Urothelium cell line (cell line): ENCODE measurements around the gene ANO4.
A peak's percentile ranks its signal among the peaks of the same experiment; 100 is the strongest.

ENCODE experiments used
- DNase-seq: peaks from one replicate; pipeline ENCODE4 v3.0.0; 2011; ENCODE audit warnings: low spot score, mixed read lengths
- FAIRE-seq: peaks from 2 replicates; lab custom pipeline; 2011; peaks lifted over from hg19 to GRCh38; lab: Jason Lieb, UNC

Gene ANO4

DNA sequence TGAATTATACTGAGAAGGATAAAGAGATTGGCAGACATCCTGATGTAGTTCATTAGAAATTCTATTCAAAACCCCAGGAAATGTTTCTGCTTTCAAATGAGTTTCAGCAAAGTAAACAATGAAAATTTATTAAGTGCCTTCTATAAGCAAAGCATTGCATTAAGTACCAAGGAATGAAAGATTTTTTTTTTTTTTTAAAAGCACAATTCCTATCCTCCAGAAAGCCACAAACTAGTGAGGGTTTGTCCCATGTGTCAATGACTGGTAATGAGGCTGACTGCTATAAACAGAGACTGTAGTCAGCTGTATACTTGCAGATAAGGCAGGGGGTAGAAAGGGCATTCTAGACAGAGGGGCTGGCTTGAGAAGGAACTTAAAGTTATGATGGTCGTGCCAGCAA, 6.7 kb downstream of the ANO4 start:
- no peak for DNase-seq
- no peak for FAIRE-seq

DNA sequence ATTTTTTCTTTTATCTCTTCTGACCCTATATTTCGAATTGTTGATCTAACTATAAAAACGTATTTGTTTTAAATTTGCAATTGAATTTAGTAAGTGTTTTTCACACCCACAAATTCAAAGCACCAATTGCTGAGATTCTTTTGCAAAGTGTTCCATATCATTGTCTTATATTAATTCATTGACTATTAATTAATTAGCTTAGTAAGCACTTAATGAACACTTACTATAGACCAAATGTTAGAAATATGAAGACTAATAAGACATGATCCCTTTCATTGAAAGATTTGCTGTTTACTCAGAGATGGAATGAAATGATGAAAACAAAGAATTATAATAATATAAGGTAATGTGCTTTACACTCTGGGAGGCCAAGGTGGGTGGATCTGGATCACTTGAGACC, 14.2 kb downstream of the ANO4 start:
- FAIRE-seq (no peak), DNase-seq (no peak)

DNA sequence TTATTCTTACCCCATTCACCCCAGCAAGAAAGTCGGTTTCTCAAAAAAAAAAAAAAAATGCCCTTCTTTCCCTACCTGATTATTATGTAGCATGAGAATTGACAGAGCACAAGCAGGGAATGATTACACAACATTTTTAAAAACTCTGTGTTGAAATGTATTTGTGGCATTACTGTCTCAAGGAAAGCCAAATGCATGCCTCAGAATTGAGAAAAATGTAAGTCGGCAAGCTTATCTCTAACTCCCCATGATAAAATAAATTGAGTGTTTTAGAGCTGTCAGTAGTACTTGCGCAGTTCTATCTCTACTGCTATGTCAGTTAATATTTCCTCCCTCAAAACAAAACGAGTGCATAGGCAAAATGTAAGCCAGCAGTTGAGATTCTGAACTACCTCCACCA, 25.7 kb downstream of the ANO4 start:
- DNase-seq (no peak), FAIRE-seq (no peak)

DNA sequence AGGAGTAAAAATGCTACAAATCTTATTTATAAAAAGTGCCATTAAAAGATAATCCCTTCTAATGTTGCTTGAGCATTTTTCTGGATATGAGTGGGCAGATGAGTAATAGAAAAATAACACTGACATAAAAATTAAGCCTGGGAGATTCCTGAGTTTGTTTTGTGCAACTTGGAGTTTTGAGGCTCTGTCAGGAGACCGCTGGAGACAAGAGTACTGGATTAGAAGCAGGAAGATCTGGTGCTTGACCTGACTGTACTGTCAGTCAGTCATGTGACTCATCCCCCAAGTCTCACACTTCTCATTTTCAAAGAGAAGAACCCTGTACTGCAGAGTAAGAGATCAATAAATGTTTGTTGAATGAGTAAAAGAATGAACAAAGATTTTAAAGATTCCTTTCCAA, 29.4 kb downstream of the ANO4 start:
- DNase-seq (no peak), FAIRE-seq (no peak)

DNA sequence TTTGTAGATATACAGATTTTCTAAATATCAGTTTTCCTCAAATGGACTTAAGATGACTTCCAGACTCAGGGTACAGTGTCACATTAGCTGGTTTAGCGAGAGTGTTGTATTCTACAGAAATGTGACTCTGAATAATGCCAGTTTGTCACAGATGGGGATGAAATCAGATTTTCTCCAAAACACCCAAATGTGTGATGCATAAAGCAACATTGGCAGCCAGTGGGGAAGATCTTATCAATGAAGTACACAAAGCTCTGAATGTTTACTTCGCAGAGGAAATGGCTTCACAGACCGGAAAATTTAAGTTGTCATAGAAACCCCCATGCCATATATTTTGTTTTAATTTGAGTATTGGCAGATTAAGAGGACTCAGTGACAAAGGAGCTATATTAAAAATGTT, 29.9 kb downstream of the ANO4 start:
- no peak for FAIRE-seq

DNA sequence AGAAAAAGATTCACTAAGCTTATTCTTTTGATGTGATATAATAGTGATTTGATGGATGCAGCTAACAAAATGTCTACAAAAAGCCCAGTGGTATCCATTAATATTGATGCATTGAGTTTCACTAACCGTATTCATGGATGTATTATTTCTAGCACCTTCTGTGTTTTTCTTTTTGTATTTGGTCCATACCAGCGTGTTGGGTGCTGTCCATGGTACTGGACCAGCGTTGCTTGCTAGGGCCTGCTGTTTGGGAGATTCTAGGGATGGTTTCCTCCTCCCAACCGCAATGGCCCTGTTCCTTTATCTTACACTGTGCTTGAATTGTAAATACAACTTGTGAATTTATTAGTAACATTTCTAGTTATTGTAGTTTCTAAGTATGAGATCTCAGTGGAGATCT, 31.7 kb downstream of the ANO4 start:
- no peak for FAIRE-seq

More for the DNA sequence above, 29.9 kb downstream of the ANO4 start:
- no peak for DNase-seq

DNA sequence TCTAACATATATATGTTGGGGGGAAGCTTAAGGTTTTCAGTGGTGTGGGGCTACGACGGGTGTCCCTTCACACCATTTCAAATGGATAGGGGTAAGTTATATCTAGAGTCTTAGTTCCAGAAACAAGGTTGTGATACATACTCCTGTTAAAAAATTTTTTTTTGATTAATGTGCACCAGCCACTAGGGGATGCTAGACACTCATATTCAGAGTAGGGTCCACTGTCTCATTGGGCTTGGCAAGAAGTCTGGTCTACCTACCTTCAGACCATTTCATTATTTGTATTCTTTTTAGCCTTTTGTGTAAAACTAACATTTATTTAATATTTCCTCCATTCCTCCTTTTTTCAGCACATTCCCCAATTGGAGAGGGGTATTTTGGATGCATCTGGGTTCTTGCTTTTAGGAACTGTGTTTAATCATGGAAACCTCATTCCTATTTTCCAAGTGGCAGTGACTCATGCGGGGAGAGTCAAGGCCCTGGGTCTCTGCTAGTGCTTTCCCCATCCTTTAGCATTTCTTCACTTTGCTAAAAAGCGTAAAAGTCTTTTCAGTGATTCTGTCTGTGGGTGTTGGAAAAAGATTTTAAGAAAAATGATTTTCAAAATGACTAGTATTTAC, 33.4 kb downstream of the ANO4 start:
- DNase-seq (peak; percentile 21), FAIRE-seq (no peak)

More for the DNA sequence above, 31.7 kb downstream of the ANO4 start:
- DNase-seq, result peak; percentile 30

DNA sequence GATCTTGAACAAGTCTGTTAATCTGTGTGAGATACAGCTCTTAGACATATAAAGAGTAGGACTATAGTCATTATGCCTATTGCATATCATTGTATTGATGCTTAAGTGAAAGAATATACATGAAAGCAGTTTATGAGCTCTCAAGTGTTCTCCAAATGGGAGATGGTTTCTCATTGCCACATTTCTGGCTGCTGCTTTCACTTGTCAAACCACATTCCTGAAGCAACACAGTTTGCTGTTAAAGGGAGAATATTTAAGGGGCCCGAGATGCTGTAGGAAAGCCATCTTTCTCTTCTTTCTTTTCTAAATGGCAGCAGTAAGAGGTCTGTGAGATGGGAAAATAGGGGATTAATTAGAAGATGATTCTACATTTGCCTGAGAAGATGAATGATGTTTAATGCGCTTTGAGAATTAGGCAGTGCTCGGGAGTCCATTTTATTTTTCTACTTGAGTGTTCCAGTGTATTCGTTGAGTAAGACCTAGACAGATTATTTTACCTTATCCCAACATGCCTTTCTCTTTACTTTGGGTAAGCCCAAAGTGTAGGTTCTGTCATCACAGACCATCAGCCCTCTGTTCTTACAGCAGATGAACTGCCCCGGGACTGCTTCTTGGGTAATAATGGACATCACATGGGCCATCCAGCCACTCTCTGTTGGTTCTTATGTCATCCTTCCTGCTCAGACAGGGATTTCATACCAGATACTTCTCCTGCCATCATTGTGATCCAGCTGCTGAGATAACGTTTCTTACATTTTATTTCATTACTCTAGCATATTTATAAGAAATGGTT, 35.6 kb downstream of the ANO4 start:
- FAIRE-seq, result no peak
- DNase-seq, result no peak

DNA sequence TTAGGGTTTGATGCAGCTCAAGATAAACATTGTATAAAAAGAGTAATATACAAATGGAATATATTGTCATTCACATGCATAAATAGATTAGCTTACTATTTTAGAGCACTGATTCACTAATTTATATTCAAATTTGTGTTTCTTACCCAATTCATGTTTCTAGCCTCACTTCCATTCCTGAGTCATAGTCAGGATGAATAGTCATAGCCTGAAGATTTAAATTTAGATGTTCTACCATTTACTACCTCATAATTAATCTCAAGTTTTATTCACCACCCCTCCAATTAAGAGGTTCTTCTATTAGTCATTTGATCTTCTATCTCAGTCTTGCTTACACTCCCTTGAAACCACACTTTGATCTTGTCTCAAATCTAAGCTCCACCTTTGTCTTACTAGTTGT, 38.7 kb downstream of the ANO4 start:
- FAIRE-seq (no peak), DNase-seq (no peak)

DNA sequence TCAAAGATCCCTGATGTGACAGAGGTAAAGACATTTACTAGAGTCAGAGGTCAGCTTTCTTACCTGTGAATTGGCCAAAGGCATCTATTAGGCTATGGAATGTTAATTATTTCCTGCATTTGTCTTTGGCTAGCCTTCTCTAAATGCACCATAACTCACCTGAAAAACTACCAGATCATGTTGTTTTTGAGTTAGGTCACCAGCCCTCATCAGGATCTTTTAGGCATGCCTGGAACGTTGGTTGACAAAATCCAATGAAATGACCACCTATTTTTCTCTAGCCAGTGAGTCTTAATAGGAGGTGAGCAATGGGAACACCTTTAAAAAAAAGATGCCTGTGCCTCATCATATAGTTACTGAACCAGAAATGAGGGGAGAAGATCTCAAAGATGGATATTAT, 46.2 kb downstream of the ANO4 start:
- FAIRE-seq, result no peak

DNA sequence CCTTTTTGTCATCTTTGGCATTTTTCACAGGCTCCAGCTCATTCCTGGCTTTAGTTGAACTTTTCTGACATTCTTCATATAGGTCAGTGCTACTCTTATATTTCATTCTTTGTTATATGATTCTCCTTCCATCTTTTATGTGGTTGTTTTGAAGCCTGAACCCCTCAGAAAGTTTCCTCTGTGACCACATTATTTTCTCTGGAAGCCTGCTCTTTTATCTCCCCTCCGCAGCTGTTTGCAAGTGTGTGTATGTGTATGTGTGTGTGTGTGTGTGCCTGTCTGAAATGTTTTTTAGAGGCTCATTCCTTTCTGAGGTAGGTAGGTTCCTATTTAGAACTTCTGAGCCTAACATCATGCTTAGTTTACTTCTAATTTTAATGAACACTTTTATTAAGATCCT, 47.6 kb downstream of the ANO4 start:
- DNase-seq (no peak), FAIRE-seq (no peak)

More for the DNA sequence above, 46.2 kb downstream of the ANO4 start:
- DNase-seq, result no peak

DNA sequence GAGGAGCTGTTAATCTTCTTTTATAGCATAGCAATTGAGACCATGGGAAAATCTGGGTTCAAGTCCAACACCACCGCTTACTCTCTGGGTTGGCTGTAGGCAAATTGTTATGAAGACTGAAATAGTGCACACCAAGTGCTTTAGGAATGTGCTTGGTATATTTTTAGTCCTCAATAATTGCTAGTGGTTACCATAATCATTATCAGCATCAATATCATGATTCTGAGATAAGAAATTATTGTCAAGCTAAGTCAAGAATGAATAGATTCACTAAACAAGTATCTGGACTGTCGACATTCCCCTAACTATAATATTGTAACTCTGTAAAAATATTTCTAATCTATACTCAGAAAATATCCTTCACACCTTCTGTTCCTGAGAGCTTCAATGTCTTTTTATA, 48.5 kb downstream of the ANO4 start:
- DNase-seq (no peak), FAIRE-seq (no peak)

DNA sequence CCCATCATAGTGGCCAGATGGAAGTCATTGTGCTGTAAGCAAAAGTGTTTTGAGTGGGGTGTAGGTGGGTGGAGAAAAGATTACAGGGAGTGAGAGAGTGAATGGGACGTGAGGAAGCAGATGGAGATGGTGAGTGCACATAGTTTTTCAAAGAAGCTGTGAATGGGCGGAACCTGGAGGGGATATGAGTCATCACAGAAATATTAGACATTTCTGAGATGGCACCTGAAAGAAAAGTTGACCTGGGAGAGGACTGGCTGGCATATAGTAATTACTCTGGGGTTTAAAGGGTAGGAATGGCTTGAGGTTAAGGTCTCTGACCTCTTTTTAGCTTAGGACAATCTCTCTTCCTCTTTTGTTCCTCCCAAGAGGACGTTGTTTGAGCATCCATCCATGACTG, 50.5 kb downstream of the ANO4 start:
- DNase-seq, result peak; percentile 37
- no peak for FAIRE-seq

DNA sequence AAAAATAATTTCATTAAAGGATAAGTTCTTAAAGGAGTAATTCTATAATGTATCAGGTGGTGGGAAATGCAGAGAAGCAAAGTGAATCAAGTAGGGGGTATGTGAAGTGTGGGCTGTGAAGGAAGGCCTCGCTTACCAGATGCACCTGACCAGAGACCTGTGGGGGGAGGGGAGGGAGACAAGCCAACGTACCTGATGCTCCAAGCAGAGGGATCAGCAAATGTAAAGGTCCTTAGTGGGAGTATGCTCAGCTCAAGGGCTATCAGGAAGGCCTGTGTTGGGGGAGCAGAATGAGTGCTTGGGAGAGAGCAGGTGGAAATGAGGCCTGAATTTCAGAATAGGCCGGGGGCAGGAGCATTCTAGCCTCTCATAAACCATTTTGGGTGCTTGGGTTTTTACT, 57.1 kb downstream of the ANO4 start:
- FAIRE-seq, result no peak

DNA sequence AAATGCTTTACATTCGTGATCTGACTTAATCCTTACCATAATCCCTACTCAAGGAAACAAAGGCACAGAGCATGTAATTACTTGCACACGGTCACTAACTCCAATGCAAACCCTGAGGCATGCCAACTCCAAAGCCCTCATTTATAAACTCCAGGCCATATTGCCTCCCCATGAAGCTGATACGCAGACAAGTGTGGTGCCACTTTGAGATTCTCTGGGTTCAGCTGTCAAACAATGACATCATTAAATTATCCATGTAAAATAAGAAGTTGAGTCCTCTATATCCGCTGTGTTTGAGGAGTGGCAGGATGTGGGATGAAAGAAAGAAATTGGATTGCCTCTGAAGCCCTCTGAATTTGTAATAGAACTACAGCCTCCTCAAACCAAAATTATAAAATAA, 62.8 kb downstream of the ANO4 start:
- FAIRE-seq (no peak), DNase-seq (no peak)

More for the DNA sequence above, 57.1 kb downstream of the ANO4 start:
- DNase-seq, result no peak

DNA sequence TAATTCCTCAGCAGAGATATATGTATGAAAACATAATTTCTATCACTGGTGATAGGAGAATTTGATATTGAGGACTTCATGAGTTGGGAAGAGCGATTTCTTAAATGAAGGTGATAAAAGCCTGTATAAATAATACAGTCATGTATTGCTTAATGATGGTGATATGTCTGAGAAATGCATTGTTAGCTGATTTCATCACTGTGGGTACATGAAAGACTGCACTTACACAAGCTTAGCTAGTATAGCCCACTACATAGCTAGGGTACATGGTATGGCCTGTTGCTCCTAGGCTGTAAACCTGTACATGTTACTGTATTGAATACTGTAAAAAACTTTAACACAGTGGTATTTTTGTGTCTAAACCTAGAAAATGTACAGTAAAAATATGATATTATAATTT, 63.4 kb downstream of the ANO4 start:
- FAIRE-seq (no peak), DNase-seq (no peak)

DNA sequence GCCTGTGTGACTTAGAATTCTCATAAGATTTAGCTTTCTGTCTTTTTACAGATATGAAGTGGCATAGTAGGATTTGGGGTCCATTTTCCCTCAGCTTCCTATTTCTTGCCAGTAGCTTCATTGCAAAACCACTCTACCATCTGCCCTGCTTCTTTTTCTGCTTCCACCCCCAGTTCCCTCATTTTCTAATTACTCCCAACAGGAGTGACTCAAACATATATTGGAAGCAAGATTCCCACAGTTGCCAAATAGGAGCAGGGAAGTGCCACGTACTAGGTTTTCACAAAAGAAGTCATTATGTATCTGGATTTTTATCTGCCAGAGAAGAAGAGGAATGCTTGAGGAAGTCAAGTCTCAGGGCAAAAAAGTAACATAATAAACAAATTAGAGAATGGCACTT, 64.1 kb downstream of the ANO4 start:
- DNase-seq (no peak), FAIRE-seq (no peak)

DNA sequence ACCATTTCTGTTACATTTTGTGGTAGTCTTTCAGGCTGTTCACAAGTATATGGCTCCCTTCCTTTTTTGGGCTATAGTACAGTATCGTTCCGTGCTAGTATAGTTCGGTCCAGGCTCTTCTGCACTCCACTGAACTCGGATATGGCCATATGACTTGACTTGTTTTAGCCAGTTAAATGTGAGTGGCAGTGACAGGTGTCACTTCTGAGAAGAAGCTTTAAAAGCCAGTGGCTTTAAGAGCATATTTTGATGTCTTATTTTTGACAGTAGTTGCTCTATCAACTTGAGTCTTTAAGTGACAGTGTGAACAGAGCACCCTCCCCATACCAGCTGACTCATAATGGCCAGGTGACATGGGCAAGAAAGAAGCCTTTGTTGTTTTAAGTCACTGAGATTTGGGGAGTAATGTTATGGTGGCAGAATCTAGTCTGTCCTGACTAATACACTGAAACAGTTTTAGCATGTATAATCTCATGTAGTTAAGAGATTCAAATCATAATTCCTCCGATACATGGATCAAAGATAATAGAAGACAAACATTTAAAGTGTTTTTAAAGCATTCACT, 64.6 kb downstream of the ANO4 start:
- DNase-seq (no peak), FAIRE-seq (no peak)

DNA sequence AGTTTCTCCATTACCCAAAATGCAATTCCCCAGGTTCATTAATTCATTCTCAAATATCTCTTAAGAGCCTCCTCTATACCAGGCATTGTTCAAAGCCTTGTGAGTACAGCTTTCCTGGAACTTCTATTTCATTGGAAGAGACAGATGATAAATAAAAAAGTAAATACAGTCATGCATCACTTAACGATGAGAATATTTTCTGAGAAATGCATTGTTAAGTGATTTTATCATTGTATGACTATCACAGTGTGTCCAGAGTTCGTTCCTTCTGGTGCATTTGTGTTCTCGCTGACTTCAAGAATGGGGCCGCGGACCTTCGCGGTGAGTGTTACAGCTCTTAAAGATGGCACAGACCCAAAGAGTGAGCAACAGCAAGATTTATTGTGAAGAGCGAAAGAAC, 66.0 kb downstream of the ANO4 start:
- DNase-seq (no peak), FAIRE-seq (no peak)

DNA sequence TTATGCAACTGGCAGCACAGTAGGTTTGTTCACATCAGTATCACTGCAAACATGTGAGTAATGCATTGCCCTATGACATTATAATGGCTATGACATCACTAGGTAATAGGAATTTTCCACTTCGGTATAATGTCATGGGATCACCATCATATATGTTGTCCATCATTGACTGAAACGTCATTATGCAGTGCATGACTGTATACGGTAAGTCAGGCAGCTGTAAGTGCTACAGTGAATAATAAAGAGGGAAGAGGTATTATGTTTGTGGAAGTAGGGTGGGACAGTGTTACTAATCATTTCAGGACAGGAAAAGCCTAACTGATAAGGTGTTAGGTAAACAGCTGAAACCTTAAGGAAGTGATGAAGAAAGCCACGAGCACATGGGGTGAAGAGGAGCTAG, 68.1 kb downstream of the ANO4 start:
- FAIRE-seq, result no peak

DNA sequence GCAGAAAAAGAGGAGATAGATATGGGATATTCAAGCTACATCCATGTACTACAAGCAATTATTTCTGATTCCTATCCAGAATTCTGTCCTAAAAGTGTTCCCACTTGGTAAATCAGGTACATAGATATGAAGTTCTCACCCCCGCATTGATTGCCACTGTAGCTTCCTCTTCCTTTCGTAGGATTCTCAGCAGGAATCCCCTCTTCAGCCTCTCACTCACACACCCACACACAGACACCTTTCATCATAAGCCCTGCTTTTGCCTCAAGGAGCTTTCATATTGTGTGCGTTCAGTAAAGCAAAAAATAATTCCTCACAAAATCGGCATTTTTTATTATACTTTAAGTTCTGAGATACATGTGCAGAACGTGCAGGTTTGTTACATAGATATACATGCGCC, 69.8 kb downstream of the ANO4 start:
- DNase-seq, result no peak
- no peak for FAIRE-seq

More for the DNA sequence above, 68.1 kb downstream of the ANO4 start:
- no peak for DNase-seq
